Neural cell (in vitro differentiated cells): ENCODE data around the gene SLC6A7. TPM values are rescaled to one million over a fixed set of nuclear protein-coding genes. Genes with fewer than 3 reads are reported as not detected.

Experiments
- H2AFZ ChIP-seq: fragments of 200-600, 300-800 bp; sonication (generic), shearing (Covaris generic); 2 replicates; pipeline ENCODE4 v1.6.0; 2014; ENCODE audit warnings: low read depth, mild to moderate bottlenecking, antibody characterized with exemption, low read length, moderate library complexity
- H3F3A ChIP-seq: fragments of 200-600 bp; shearing (Covaris generic); 2 replicates; pipeline ENCODE4 v1.6.1; 2016; ENCODE audit warnings: mild to moderate bottlenecking, moderate library complexity, mixed read lengths, antibody characterized with exemption, low read length; ENCODE audit not compliant: insufficient read depth, poor library complexity, severe bottlenecking
- H3K27ac ChIP-seq: fragments of 200-600, 300-800 bp; sonication (generic), shearing (Covaris generic); 2 replicates; pipeline ENCODE4 v1.5.1; 2014; ENCODE audit warnings: mild to moderate bottlenecking, low read length, moderate library complexity
- H3K27me3 ChIP-seq: fragments of 300-800, 200-600 bp; sonication (generic), shearing (Covaris generic); 2 replicates; pipeline ENCODE4 v1.6.0; 2014; ENCODE audit warnings: mild to moderate bottlenecking, low read depth, low read length, moderate library complexity; ENCODE audit not compliant: insufficient read depth
- H3K36me3 ChIP-seq: fragments of 300-800, 200-600 bp; sonication (generic), shearing (Covaris generic); 2 replicates; pipeline ENCODE4 v1.5.1; 2014; ENCODE audit warnings: mild to moderate bottlenecking, antibody characterized with exemption, low read length, moderate library complexity; ENCODE audit not compliant: insufficient read depth
- H3K4me2 ChIP-seq: fragments of 300-800, 200-600 bp; sonication (generic), shearing (Covaris generic); 2 replicates; pipeline ENCODE4 v1.6.0; 2014; ENCODE audit warnings: mild to moderate bottlenecking, low read length
- H3K4me3 ChIP-seq: fragments of 300-800, 200-600 bp; sonication (generic), shearing (Covaris generic); 2 replicates; pipeline ENCODE4 v1.5.1; 2014; ENCODE audit warnings: mild to moderate bottlenecking, low read length, moderate library complexity
- H3K79me2 ChIP-seq: fragments of 200-600 bp; shearing (Covaris generic); replicated peaks from 2 replicates; pipeline ENCODE4 v1.6.0; 2014; ENCODE audit warnings: mild to moderate bottlenecking, low read length, moderate library complexity; ENCODE audit not compliant: insufficient read depth
- H3K9ac ChIP-seq: fragments of 300-800, 200-600 bp; sonication (generic), shearing (Covaris generic); 2 replicates; pipeline ENCODE4 v1.6.1; 2016; ENCODE audit warnings: mild to moderate bottlenecking, low read length, mixed read lengths
- H3K9me2 ChIP-seq: fragments of 200-600 bp; shearing (Covaris generic); 2 replicates; pipeline ENCODE4 v1.6.1; 2016; ENCODE audit warnings: mild to moderate bottlenecking, low read length, mixed read lengths; ENCODE audit not compliant: insufficient read depth
- H3K9me3 ChIP-seq: fragments of 200-600, 300-800 bp; sonication (generic), shearing (Covaris generic); 2 replicates; pipeline ENCODE4 v1.6.1; 2016; ENCODE audit warnings: mild to moderate bottlenecking, mixed run types, low read length, moderate library complexity, mixed read lengths
- H4K20me1 ChIP-seq: fragments of 200-600 bp; shearing (Covaris generic); 2 replicates; pipeline ENCODE4 v1.6.1; 2016; ENCODE audit warnings: mild to moderate bottlenecking, mixed run types; ENCODE audit not compliant: insufficient read depth
- CTCF ChIP-seq: fragments of 450-650 bp; IDR thresholded peaks from 2 replicates; pipeline ENCODE4 v1.5.1; 2014; ENCODE audit warnings: antibody characterized with exemption, mild to moderate bottlenecking, moderate library complexity; ENCODE audit not compliant: poor library complexity, severe bottlenecking
- EP300 ChIP-seq: fragments of 450-650 bp; conservative IDR thresholded peaks from 2 replicates; pipeline ENCODE4 v1.6.1; 2014; ENCODE audit warnings: antibody characterized with exemption, mild to moderate bottlenecking, moderate library complexity; ENCODE audit not compliant: poor library complexity, severe bottlenecking
- EZH2 ChIP-seq: fragments of 200-600, 300-800 bp; shearing (Covaris generic), sonication (generic); IDR thresholded peaks from 2 replicates; pipeline ENCODE4 v1.6.1; 2014; ENCODE audit warnings: antibody characterized with exemption, low read length, borderline replicate concordance, mild to moderate bottlenecking; ENCODE audit not compliant: insufficient read depth, poor library complexity, severe bottlenecking
- MXI1 ChIP-seq: fragments of 450-650 bp; conservative IDR thresholded peaks from 2 replicates; pipeline ENCODE4 v1.6.1; 2014; ENCODE audit warnings: antibody characterized with exemption, mild to moderate bottlenecking; ENCODE audit not compliant: poor library complexity, severe bottlenecking
- POLR2AphosphoS5 ChIP-seq: IDR thresholded peaks from 2 replicates; pipeline ENCODE4 v1.6.1; 2012
- RAD21 ChIP-seq: fragments of 450-650 bp; conservative IDR thresholded peaks from 2 replicates; pipeline ENCODE4 v1.6.1; 2014; ENCODE audit warnings: antibody characterized with exemption, mild to moderate bottlenecking, moderate library complexity
- REST ChIP-seq: IDR thresholded peaks from 2 replicates; pipeline ENCODE4 v1.6.1; 2012; ENCODE audit warnings: borderline replicate concordance
- SMC3 ChIP-seq: fragments of 450-650 bp; conservative IDR thresholded peaks from 2 replicates; pipeline ENCODE4 v1.6.1; 2014; ENCODE audit warnings: antibody characterized with exemption, mild to moderate bottlenecking, moderate library complexity; ENCODE audit not compliant: poor library complexity
- TAF1 ChIP-seq: IDR thresholded peaks from 2 replicates; pipeline ENCODE4 v1.6.1; 2012; ENCODE audit warnings: low read depth
- polyA minus RNA-seq: library from RNA; depleted of rRNA, polyadenylated mRNA; stranded (reverse); fragments of >200 nt; gene quantifications from 2 replicates; pipeline ENCODE4 v1.2.3, GENCODE V29; 2014
- polyA plus RNA-seq: library from polyadenylated mRNA; depleted of rRNA; stranded (reverse); fragments of >200 nt; gene quantifications from 2 replicates; pipeline ENCODE4 v1.2.3, GENCODE V29; 2014

SLC6A7 gene
- polyA plus RNA-seq (1.5 and 4.6 TPM in 2 replicates), polyA minus RNA-seq (0.69 and 1.2 TPM in 2 replicates)

- no peak within 1 kb of the TSS for H2AFZ ChIP-seq
- peak within 1 kb of the TSS; percentile 43 for H3K9ac ChIP-seq
Measured at GRCh38 chr5:150189728-150190502, at the start of gene SLC6A7. TSS of gene SLC6A7 (plus strand) at chr5:150190062. CDS start at chr5:150190328, 266 bp downstream.

More at GRCh38 chr5:150189728-150190502, at the start of gene SLC6A7:
- no peak for TF ChIP-seq SMC3
- no peak for TF ChIP-seq REST
- TF ChIP-seq EZH2, result no peak
- TF ChIP-seq TAF1, result no peak
- TF ChIP-seq POLR2AphosphoS5, result no peak
- TF ChIP-seq RAD21, result no peak
- TF ChIP-seq EP300, result no peak
- no peak for TF ChIP-seq MXI1
- no peak for TF ChIP-seq CTCF
- Histone ChIP-seq H3K27ac (no peak within 1 kb of the TSS), H3F3A (no peaks in the 10 kb centered on the region), H4K20me1 (no peaks in the 10 kb centered on the region), H3K27me3 (peaks cover 34% of the 10 kb centered on the region), H3K4me3 (peak within 1 kb of the TSS; percentile 62), H3K9me2 (no peaks in the 10 kb centered on the region), H3K79me2 (no peaks in the 10 kb centered on the region), H3K36me3 (no peaks in the 10 kb centered on the region), H3K9me3 (no peaks in the 10 kb centered on the region), H3K4me2 (peak within 1 kb of the TSS; percentile 30)
